H9 (cell line): ENCODE data around the gene NKD1. TPM values are rescaled to one million over a fixed set of nuclear protein-coding genes. Genes with fewer than 3 reads are reported as not detected.

Source experiments
- DNase-seq: peaks from one replicate; pipeline ENCODE4 v3.0.0-alpha.2; 2017
- H2AFZ ChIP-seq: one replicate; pipeline ENCODE4 v1.6.1; 2013; ENCODE audit warnings: mild to moderate bottlenecking, low read length, control low read depth, moderate library complexity
- H2AK5ac ChIP-seq: 2 replicates; pipeline ENCODE4 v1.6.1; 2013; ENCODE audit warnings: low read length, control low read depth, mixed read lengths; ENCODE audit not compliant: insufficient read length
- H2BK120ac ChIP-seq: one replicate; pipeline ENCODE4 v1.6.1; 2013; ENCODE audit warnings: low read depth, mild to moderate bottlenecking, low read length, control low read depth, inconsistent platforms; ENCODE audit not compliant: poor library complexity, severe bottlenecking
- H2BK12ac ChIP-seq: 2 replicates; pipeline ENCODE4 v1.6.1; 2013; ENCODE audit warnings: low read length, control low read depth, mixed read lengths, low read depth; ENCODE audit not compliant: insufficient read length
- H2BK15ac ChIP-seq: 2 replicates; pipeline ENCODE4 v1.6.1; 2013; ENCODE audit warnings: low read depth, low read length, control low read depth
- H2BK20ac ChIP-seq: one replicate; pipeline ENCODE4 v1.6.1; 2013; ENCODE audit warnings: low read depth, mild to moderate bottlenecking, low read length, control low read depth, inconsistent platforms; ENCODE audit not compliant: poor library complexity, severe bottlenecking
- H2BK5ac ChIP-seq: 2 replicates; pipeline ENCODE4 v1.6.1; 2013; ENCODE audit warnings: low read length, control low read depth, mixed read lengths; ENCODE audit not compliant: insufficient read length
- H3K14ac ChIP-seq: 2 replicates; pipeline ENCODE4 v1.6.1; 2013; ENCODE audit warnings: low read length, control low read depth; ENCODE audit not compliant: insufficient read depth
- H3K18ac ChIP-seq: 2 replicates; pipeline ENCODE4 v1.6.1; 2013; ENCODE audit warnings: low read depth, mild to moderate bottlenecking, mixed read lengths, low read length, control low read depth; ENCODE audit not compliant: insufficient read length
- H3K23ac ChIP-seq: 2 replicates; pipeline ENCODE4 v1.6.1; 2013; ENCODE audit warnings: low read length, control low read depth, mixed read lengths, low read depth; ENCODE audit not compliant: insufficient read length
- H3K23me2 ChIP-seq: 2 replicates; pipeline ENCODE4 v1.6.1; 2013; ENCODE audit warnings: low read depth, mild to moderate bottlenecking, mixed read lengths, low read length, control low read depth; ENCODE audit not compliant: insufficient read length, poor library complexity, severe bottlenecking
- H3K27ac ChIP-seq: 2 replicates; pipeline ENCODE4 v1.5.1; 2013; ENCODE audit warnings: low read length, control low read depth, mixed read lengths, low read depth; ENCODE audit not compliant: insufficient read length
- H3K27me3 ChIP-seq: 2 replicates; pipeline ENCODE4 v1.6.1; 2013; ENCODE audit warnings: low read length, control low read depth, inconsistent platforms; ENCODE audit not compliant: insufficient read depth
- H3K4ac ChIP-seq: 2 replicates; pipeline ENCODE4 v1.6.1; 2013; ENCODE audit warnings: low read depth, mild to moderate bottlenecking, control low read depth, inconsistent platforms, low read length, moderate library complexity
- H3K4me1 ChIP-seq: 2 replicates; pipeline ENCODE4 v1.6.1; 2013; ENCODE audit warnings: low read length, control low read depth, inconsistent platforms; ENCODE audit not compliant: insufficient read depth
- H3K4me2 ChIP-seq: 2 replicates; pipeline ENCODE4 v1.6.1; 2013; ENCODE audit warnings: low read length, control low read depth, mixed read lengths; ENCODE audit not compliant: insufficient read length, insufficient read depth
- H3K56ac ChIP-seq: 2 replicates; pipeline ENCODE4 v1.6.1; 2013; ENCODE audit warnings: low read depth, mild to moderate bottlenecking, mixed read lengths, low read length, control low read depth; ENCODE audit not compliant: insufficient read length
- H3K79me1 ChIP-seq: 2 replicates; pipeline ENCODE4 v1.6.1; 2013; ENCODE audit warnings: low read depth, mild to moderate bottlenecking, moderate library complexity, low read length, control low read depth, inconsistent platforms; ENCODE audit not compliant: insufficient read depth, poor library complexity, severe bottlenecking
- H3K79me2 ChIP-seq: 2 replicates; pipeline ENCODE4 v1.6.1; 2013; ENCODE audit warnings: low read length, control low read depth, inconsistent platforms; ENCODE audit not compliant: insufficient read depth
- H3K9ac ChIP-seq: 2 replicates; pipeline ENCODE4 v1.6.1; 2013; ENCODE audit warnings: low read length, control low read depth, mixed read lengths; ENCODE audit not compliant: insufficient read length; ENCODE audit errors: extremely low read depth
- H3K9me3 ChIP-seq: one replicate; pipeline ENCODE4 v1.6.1; 2013; ENCODE audit warnings: low read depth, low read length, inconsistent platforms; ENCODE audit not compliant: control insufficient read depth
- H3T11ph ChIP-seq: one replicate; pipeline ENCODE4 v1.6.1; 2013; ENCODE audit warnings: mild to moderate bottlenecking, low read length, control low read depth, inconsistent platforms
- H4K20me1 ChIP-seq: one replicate; pipeline ENCODE4 v1.6.1; 2013; ENCODE audit not compliant: control insufficient read depth, insufficient read length, insufficient read depth
- H4K5ac ChIP-seq: 2 replicates; pipeline ENCODE4 v1.6.1; 2013; ENCODE audit warnings: low read depth, mild to moderate bottlenecking, mixed read lengths, low read length, control low read depth; ENCODE audit not compliant: insufficient read length
- H4K8ac ChIP-seq: replicated peaks from 2 replicates; pipeline ENCODE4 v1.6.1; 2013; ENCODE audit warnings: low read length, control low read depth, mixed read lengths, low read depth; ENCODE audit not compliant: insufficient read length
- H4K91ac ChIP-seq: 2 replicates; pipeline ENCODE4 v1.6.1; 2013; ENCODE audit warnings: low read depth, mild to moderate bottlenecking, moderate library complexity, mixed read lengths, low read length, control low read depth; ENCODE audit not compliant: insufficient read length
- H3K27ac Mint-ChIP-seq, 3 experiments: 2 replicates in 2 of 3; 3 replicates in 1 of 3; pipeline ENCODE4 v1.8.0; 2020 to 2021; ENCODE audit warnings: mixed read lengths in 3 of 3, mild to moderate bottlenecking in 1 of 3, moderate library complexity in 1 of 3
- H3K27me3 Mint-ChIP-seq: 2 replicates; pipeline ENCODE4 v1.8.0; 2021; ENCODE audit warnings: low read depth, mild to moderate bottlenecking, moderate library complexity, mixed read lengths
- H3K36me3 Mint-ChIP-seq, 3 experiments: 2 replicates in 2 of 3; 3 replicates in 1 of 3; pipeline ENCODE4 v1.8.0; 2020 to 2021; ENCODE audit warnings: low read depth in 3 of 3, mixed read lengths in 3 of 3; ENCODE audit not compliant: insufficient read depth in 1 of 3
- H3K4me1 Mint-ChIP-seq, 2 experiments: 2 replicates each; pipeline ENCODE4 v1.8.0; 2020; ENCODE audit warnings: mixed read lengths in 2 of 2
- H3K4me3 Mint-ChIP-seq, 2 experiments: 2 replicates in 1 of 2; 3 replicates in 1 of 2; pipeline ENCODE4 v1.8.0; 2020 to 2021; ENCODE audit warnings: mild to moderate bottlenecking in 2 of 2, mixed read lengths in 2 of 2, moderate library complexity in 1 of 2
- H3K9me3 Mint-ChIP-seq, 2 experiments: 2 replicates in 1 of 2; 3 replicates in 1 of 2; pipeline ENCODE4 v1.8.0; 2020; ENCODE audit warnings: mild to moderate bottlenecking in 2 of 2, mixed read lengths in 2 of 2, moderate library complexity in 1 of 2
- CTCF ChIP-seq: fragments of 200-600 bp; sonication (generic); conservative IDR thresholded peaks from 3 replicates; pipeline ENCODE4 v1.8.0; 2021; ENCODE audit warnings: antibody characterized with exemption, mild to moderate bottlenecking
- total RNA-seq: library from RNA; stranded (reverse); gene quantifications from 2 replicates; pipeline ENCODE4 v1.2.1, GENCODE V29; 2021

NKD1 gene
- total RNA-seq, 1 experiment from 2014 or later: 1.9 TPM

GRCh38 chr16:50516401-50516800, 31.8 kb upstream of the NKD1 start:
- Histone ChIP-seq H3K23ac (no peak overlapping the region), H2BK120ac (no peak overlapping the region), H3K9ac (no peak overlapping the region)

More at GRCh38 chr16:50516401-50516800, 31.8 kb upstream of the NKD1 start:
- H2BK5ac ChIP-seq: no peak overlapping the region
- no peak for DNase-seq
- no peak overlapping the region for H4K5ac ChIP-seq
- Mint-ChIP-seq H3K36me3 (peaks cover 0 to 7% (median 5%) of the 10 kb centered on the region in 3 experiments; a peak in 3 of 7 replicates), H3K4me3 (no peak overlapping the region), H3K27ac (no peak overlapping the region), H3K4me1 (peaks cover 10 to 11% of the 10 kb centered on the region in 2 experiments), H3K27me3 (peaks cover 6% of the 10 kb centered on the region; the same call in 1 of the 2 replicates), H3K9me3 (peaks cover 10 to 11% of the 10 kb centered on the region in 2 experiments)
- no peak overlapping the region for H2BK12ac ChIP-seq
- no peak for TF ChIP-seq CTCF
- no peak overlapping the region for H3K56ac ChIP-seq
- H3K27ac ChIP-seq: no peak overlapping the region
- no peak overlapping the region for H3K14ac ChIP-seq
- no peak overlapping the region for H3K18ac ChIP-seq
- no peak overlapping the region for H4K91ac ChIP-seq
- no peaks in the 10 kb centered on the region for H3K79me1 ChIP-seq
- no peaks in the 10 kb centered on the region for H3K4me1 ChIP-seq
- no peak overlapping the region for H3T11ph ChIP-seq
- H3K9me3 ChIP-seq: no peaks in the 10 kb centered on the region
- no peak overlapping the region for H2BK20ac ChIP-seq
- no peak overlapping the region for H4K8ac ChIP-seq
- H3K4ac ChIP-seq: no peak overlapping the region
- no peaks in the 10 kb centered on the region for H4K20me1 ChIP-seq
- H3K4me2 ChIP-seq: no peak overlapping the region
- H2AFZ ChIP-seq: no peak overlapping the region
- H3K79me2 ChIP-seq: no peaks in the 10 kb centered on the region
- no peak overlapping the region for H2BK15ac ChIP-seq
- H3K23me2 ChIP-seq: no peaks in the 10 kb centered on the region
- H2AK5ac ChIP-seq: no peak overlapping the region
- H3K27me3 ChIP-seq: no peaks in the 10 kb centered on the region
